Spleen (tissue), 11 donors: ENCODE measurements around the gene ACP7. TPM values are rescaled to one million over a fixed set of nuclear protein-coding genes. Genes with fewer than 3 reads are reported as not detected.

Source experiments
- DNase-seq: peaks from one replicate; pipeline ENCODE4 v3.0.0-alpha.2; 2020
- H3K27ac ChIP-seq, 8 donors: fragments of 200-600 bp; sonication (generic) in 7 of 8; 1 replicate in 4 of 8; 2 replicates in 4 of 8; pipeline versions ENCODE4 v1.5.0 to v1.8.0; 2016 to 2021; ENCODE audit warnings: inconsistent platforms in 4 of 8, mild to moderate bottlenecking in 4 of 8, moderate library complexity in 1 of 8
- H3K27me3 ChIP-seq, 7 donors: fragments of 200-600 bp; sonication (generic) in 6 of 7; replicated peaks in 1 of 7; 1 replicate in 4 of 7; 2 replicates in 3 of 7; pipeline versions ENCODE4 v1.5.0 to v1.8.0; 2016 to 2021; ENCODE audit warnings: inconsistent platforms in 3 of 7, mild to moderate bottlenecking in 1 of 7
- H3K36me3 ChIP-seq, 6 donors: fragments of 200-600 bp; sonication (generic) in 5 of 6; 1 replicate in 4 of 6; 2 replicates in 2 of 6; pipeline versions ENCODE4 v1.5.0 to v1.8.0; 2016 to 2021; ENCODE audit warnings: inconsistent platforms in 2 of 6
- H3K4me1 ChIP-seq, 6 donors: fragments of 200-600 bp; sonication (generic) in 5 of 6; 1 replicate in 3 of 6; 2 replicates in 3 of 6; pipeline versions ENCODE4 v1.5.0 to v1.8.0; 2016 to 2021; ENCODE audit warnings: inconsistent platforms in 3 of 6
- H3K4me3 ChIP-seq, 8 donors: fragments of 200-600 bp; sonication (generic) in 7 of 8; 1 replicate in 4 of 8; 2 replicates in 4 of 8; pipeline versions ENCODE4 v1.5.0 to v1.8.0; 2016 to 2021; ENCODE audit warnings: inconsistent platforms in 4 of 8, mild to moderate bottlenecking in 4 of 8, moderate library complexity in 2 of 8
- H3K9me3 ChIP-seq, 8 donors: fragments of 200-600 bp; sonication (generic) in 7 of 8; 1 replicate in 4 of 8; 2 replicates in 4 of 8; pipeline versions ENCODE4 v1.5.0 to v1.8.0; 2016 to 2021; ENCODE audit warnings: inconsistent platforms in 4 of 8
- CTCF ChIP-seq, 11 experiments: fragments of 200-600 bp in 7 of 11; fragments of 450-650 bp in 4 of 11; sonication (generic) in 4 of 11; IDR thresholded peaks in 8 of 11; conservative IDR thresholded peaks in 3 of 11; 1 replicate in 7 of 11; 2 replicates in 4 of 11; pipeline versions ENCODE4 v1.4.0 to v1.8.0; 2016 to 2021; ENCODE audit warnings: antibody characterized with exemption in 11 of 11, inconsistent platforms in 4 of 11, mild to moderate bottlenecking in 1 of 11
- POLR2A ChIP-seq, 3 donors: fragments of 450-650 bp; IDR thresholded peaks; one replicate each; pipeline ENCODE4 v1.5.1; 2017; ENCODE audit warnings: antibody characterized with exemption in 3 of 3, mild to moderate bottlenecking in 1 of 3
- POLR2AphosphoS5 ChIP-seq, 3 donors: sonication (generic); formaldehyde crosslinking; IDR thresholded peaks; one replicate each; pipeline ENCODE4 v1.5.1; 2017; ENCODE audit warnings: antibody characterized with exemption in 3 of 3
- WGBS, 5 donors: extraction: QIAGEN DNeasy Blood & Tissue Kit in 3 of 5; methylation state at CpG; one replicate each; pipeline versions ENCODE4 v1.1.5 to v1.1.7; 2013 to 2018; 5-methylcytosine and 5-hydroxymethylcytosine counted together
- intact Hi-C: fragments of 100-400 bp; cut with DNase I; formaldehyde crosslinking; loops from one replicate; pipeline ENCODE4 v1.15.0; 2023; ENCODE audit warnings: low total_unique reads
- polyA plus RNA-seq, 3 donors: library from polyadenylated mRNA; stranded (reverse); fragments of 200-250 nt; gene quantifications; one replicate each; pipeline ENCODE4 v1.2.1, GENCODE V29; 2013
- total RNA-seq, 7 donors: library from RNA; depleted of rRNA in 3 of 7; stranded (reverse); fragments of >200 nt in 3 of 7; fragmentation: NEBNext Ultra II Directional in 4 of 7; extraction: Animal tissue kit (Norgen Biotek cat#: 25700) in 4 of 7; gene quantifications; one replicate each; pipeline versions ENCODE4 v1.1.0 to v1.2.1, GENCODE V29; 2016 to 2021
- donor health status: healthy with polysubstance abuse.
- donor health status: DM: no; HTN: no; CAD: no; lungs with moderate emphysema.
- donor health status: DM: no; HTN: no; CAD: no.
- donor health status: Bipolar disorder and iron deficiency.
- donor health status: healthy.
- donor health status: DM: no; HTN: no; CAD: no.
- donor health status: DM: yes; HTN: yes; CAD: no.

Gene ACP7
- total and polyA plus RNA-seq, 10 donors = not detected

DNA sequence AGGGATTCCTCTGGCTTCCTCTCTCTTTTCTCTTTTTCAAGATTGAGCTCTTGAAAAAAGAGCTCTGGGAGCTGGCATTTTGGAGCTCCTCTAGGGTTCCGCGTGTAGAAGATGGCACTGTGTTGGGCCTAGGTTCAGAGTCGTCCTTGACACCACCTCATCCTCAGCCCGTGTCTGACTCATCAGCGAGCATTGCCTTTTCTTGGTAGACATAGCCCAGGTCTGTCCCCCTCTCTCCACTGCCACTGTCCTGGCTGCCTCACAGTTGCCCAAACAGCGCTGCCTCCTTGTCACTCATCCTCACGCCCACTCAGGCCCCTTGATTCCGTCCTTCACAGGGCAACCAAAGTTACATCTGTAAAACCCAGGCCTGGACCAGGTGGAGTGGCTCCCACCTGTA, 66.1 kb downstream of the ACP7 start:
- Histone ChIP-seq H3K4me1 (peaks cover 0 to 35% (median 10%) of the 10 kb centered on the region in 6 donors), H3K27ac (no peak overlapping the region), H3K27me3 (no peaks in the 10 kb centered on the region), H3K9me3 (no peaks in the 10 kb centered on the region), H3K36me3 (peaks cover 0 to 9% (median 0%) of the 10 kb centered on the region in 6 donors), H3K4me3 (no peak overlapping the region)
- WGBS, 5 donors = 92 to 95% (median 93%) methylated on average over 8 of the region's 8 CpGs
- TF ChIP-seq POLR2AphosphoS5 (IDR thresholded peaks at IDR 0.05) (no peak), CTCF (IDR thresholded peaks at IDR 0.05 in 8 of 11, conservative IDR thresholded peaks at IDR 0.05 in 3 of 11) (no peak), POLR2A (IDR thresholded peaks at IDR 0.05) (no peak)
- intact Hi-C loops = no loop called here
- no peak for DNase-seq

- 77 to 83% (median 79%) methylated on average over 26 of the region's 26 CpGs for WGBS, 5 donors
- Histone ChIP-seq H3K27me3 (no peaks in the 10 kb centered on the region), H3K4me1 (peaks cover 0 to 35% (median 4%) of the 10 kb centered on the region in 6 donors), H3K27ac (no peak overlapping the region), H3K36me3 (peaks cover 0 to 9% (median 0%) of the 10 kb centered on the region in 6 donors), H3K4me3 (no peak overlapping the region), H3K9me3 (no peaks in the 10 kb centered on the region)
- peak; percentile 74 for DNase-seq
- no peak for TF ChIP-seq POLR2AphosphoS5 (IDR thresholded peaks at IDR 0.05)
- TF ChIP-seq CTCF (IDR thresholded peaks at IDR 0.05 in 8 of 11, conservative IDR thresholded peaks at IDR 0.05 in 3 of 11) = no peak
- TF ChIP-seq POLR2A (IDR thresholded peaks at IDR 0.05) = no peak
- intact Hi-C loops = no loop called here
Measured at GRCh38 chr19:39150807-39151600, 66.8 kb downstream of the ACP7 start.

GRCh38 chr19:39152066-39152465, 67.9 kb downstream of the ACP7 start:
- intact Hi-C loops = no loop called here
- H3K27ac ChIP-seq = no peak overlapping the region
- H3K27me3 ChIP-seq = no peaks in the 10 kb centered on the region
- no peak overlapping the region for H3K4me3 ChIP-seq
- DNase-seq = no peak
- H3K36me3 ChIP-seq = peaks cover 0 to 9% (median 0%) of the 10 kb centered on the region in 6 donors
- H3K4me1 ChIP-seq = peaks cover 0 to 44% (median 11%) of the 10 kb centered on the region in 6 donors
- TF ChIP-seq POLR2A (IDR thresholded peaks at IDR 0.05) = no peak
- no peak for TF ChIP-seq POLR2AphosphoS5 (IDR thresholded peaks at IDR 0.05)
- TF ChIP-seq CTCF (IDR thresholded peaks at IDR 0.05 in 8 of 11, conservative IDR thresholded peaks at IDR 0.05 in 3 of 11) = no peak
- H3K9me3 ChIP-seq = no peaks in the 10 kb centered on the region
- WGBS, 5 donors = 92 to 96% (median 94%) methylated on average over 10 of the region's 10 CpGs

- Histone ChIP-seq H3K36me3 (peaks cover 0 to 14% (median 0%) of the 10 kb centered on the region in 6 donors), H3K4me3 (no peak overlapping the region), H3K9me3 (no peaks in the 10 kb centered on the region), H3K4me1 (peaks cover 0 to 65% (median 20%) of the 10 kb centered on the region in 6 donors), H3K27me3 (no peaks in the 10 kb centered on the region), H3K27ac (no peak overlapping the region)
- TF ChIP-seq POLR2A (IDR thresholded peaks at IDR 0.05) (no peak), CTCF (IDR thresholded peaks at IDR 0.05 in 8 of 11, conservative IDR thresholded peaks at IDR 0.05 in 3 of 11) (no peak), POLR2AphosphoS5 (IDR thresholded peaks at IDR 0.05) (no peak)
- intact Hi-C loops = no loop called here
- no peak for DNase-seq
- WGBS, 5 donors = 84 to 89% (median 86%) methylated on average over 13 of the region's 13 CpGs
Measured at GRCh38 chr19:39154100-39154628, 70.0 kb downstream of the ACP7 start.
